K562 (cell line): Measurements from ENCODE around the gene ANO8. TPM values are rescaled to one million over a fixed set of nuclear protein-coding genes. Genes with fewer than 3 reads are reported as not detected.

Source experiments
- ADNP ChIP-seq: fragments of 200-800 bp; sonication (Bioruptor generic); IDR thresholded peaks from 2 replicates; pipeline ENCODE4 v1.6.1; 2016; ENCODE audit warnings: missing genetic modification characterization, missing compliant biosample characterization
- FOXJ3 ChIP-seq: sonication (generic); formaldehyde crosslinking; IDR thresholded peaks from 2 replicates; pipeline ENCODE4 v1.4.0; 2020; ENCODE audit warnings: mild to moderate bottlenecking, missing genetic modification reagents
- MCM2 ChIP-seq: fragments of 450-650 bp; IDR thresholded peaks from 2 replicates; pipeline ENCODE4 v1.6.1; 2017; ENCODE audit warnings: low read depth, mild to moderate bottlenecking
- MED1 ChIP-seq: sonication (generic); formaldehyde crosslinking; IDR thresholded peaks from 2 replicates; pipeline ENCODE4 v1.8.1; 2023; ENCODE audit warnings: missing genetic modification reagents, borderline replicate concordance
- NCOR1 ChIP-seq: fragments of 450-650 bp; IDR thresholded peaks from 2 replicates; pipeline ENCODE4 v1.6.1; 2016; ENCODE audit warnings: mild to moderate bottlenecking, moderate library complexity
- POLR2B ChIP-seq: fragments of 450-650 bp; IDR thresholded peaks from 2 replicates; pipeline ENCODE4 v1.6.1; 2018; ENCODE audit warnings: low read depth; ENCODE audit not compliant: partially characterized antibody
- PTTG1 ChIP-seq: fragments of 450-650 bp; IDR thresholded peaks from 2 replicates; pipeline ENCODE4 v1.6.1; 2016; ENCODE audit warnings: low read depth, mild to moderate bottlenecking, missing genetic modification characterization, missing compliant biosample characterization
- RUNX1 ChIP-seq: sonication (generic); IDR thresholded peaks from 2 replicates; pipeline ENCODE4 v1.6.1; 2016; ENCODE audit warnings: antibody characterized with exemption, low read depth
- SIN3A ChIP-seq, 2 experiments: fragments of 150-350 bp in 1 of 2; IDR thresholded peaks; 2 replicates each; pipeline ENCODE4 v1.6.1; 2011 to 2016; ENCODE audit warnings: borderline replicate concordance in 2 of 2, low read depth in 2 of 2, low read length in 2 of 2, mild to moderate bottlenecking in 2 of 2, moderate library complexity in 2 of 2; ENCODE audit not compliant: control insufficient read depth in 1 of 2
- SMAD2 ChIP-seq: fragments of 150-350 bp; IDR thresholded peaks from 2 replicates; pipeline ENCODE4 v1.6.1; 2014; ENCODE audit warnings: low read depth, mild to moderate bottlenecking, low read length
- TCF3 ChIP-seq: sonication (generic); formaldehyde crosslinking; IDR thresholded peaks from 2 replicates; pipeline ENCODE4 v1.4.0; 2020; ENCODE audit warnings: mild to moderate bottlenecking, missing genetic modification reagents
- TSC22D4 ChIP-seq: fragments of 450-650 bp; IDR thresholded peaks from 2 replicates; pipeline ENCODE4 v1.6.1; 2016; ENCODE audit warnings: missing genetic modification characterization, missing biosample characterization, control low read depth
- ZKSCAN3 ChIP-seq: fragments of 250-450 bp; sonication (Bioruptor Pico); IDR thresholded peaks from 2 replicates; pipeline ENCODE4 v1.4.0; 2020
- ZNF217 ChIP-seq: sonication (generic); formaldehyde crosslinking; IDR thresholded peaks from 2 replicates; pipeline ENCODE4 v1.8.0; 2022; ENCODE audit warnings: mild to moderate bottlenecking, missing genetic modification reagents
- ZNF316 ChIP-seq: fragments of 450-650 bp; IDR thresholded peaks from 2 replicates; pipeline ENCODE4 v1.6.1; 2016
- ZNF444 ChIP-seq: fragments of 250-450 bp; sonication (Bioruptor Pico); IDR thresholded peaks from 2 replicates; pipeline ENCODE4 v1.4.0; 2020; ENCODE audit warnings: mild to moderate bottlenecking, moderate library complexity
- ZNF586 ChIP-seq: fragments of 450-650 bp; formaldehyde crosslinking; conservative IDR thresholded peaks from 2 replicates; pipeline ENCODE4 v1.4.0; 2020; ENCODE audit warnings: mild to moderate bottlenecking, moderate library complexity
- ZNF699 ChIP-seq: fragments of 250-450 bp; sonication (Bioruptor Pico); IDR thresholded peaks from 2 replicates; pipeline ENCODE4 v1.8.0; 2021; ENCODE audit warnings: mild to moderate bottlenecking, moderate library complexity; ENCODE audit not compliant: insufficient replicate concordance
- polyA plus RNA-seq, 8 experiments: library from polyadenylated mRNA; depleted of rRNA in 4 of 8; stranded (reverse) in 5 of 8; unstranded in 3 of 8; fragments of >200 nt; fragmentation: Nextera tagmentation in 2 of 8; fragmentation: Illumina TruSeq in 1 of 8; extraction: Ambion mirVana in 2 of 8; extraction: Trizol in 1 of 8; gene quantifications; 2 replicates each; pipeline versions ENCODE4 v1.2.1 to v1.2.3, GENCODE V29; 2011 to 2014; ENCODE audit warnings: inconsistent platforms in 1 of 8, missing spikeins in 1 of 8
- total RNA-seq, 7 experiments: library from RNA; depleted of rRNA in 6 of 7; stranded (reverse); fragments of >200 nt in 6 of 7; fragmentation: Illumina TruSeq in 2 of 7; extraction: Trizol in 2 of 7; gene quantifications; 2 replicates each; pipeline versions ENCODE4 v1.2.1 to v1.2.3, GENCODE V29; 2011 to 2021; ENCODE audit warnings: low replicate concordance in 1 of 7
- TF ChIP-seq, protein P1 (sequence below), 2 experiments: fragments of 450-650 bp; conservative IDR thresholded peaks; 2 replicates each; pipeline ENCODE4 v1.6.1; 2017; ENCODE audit warnings: mild to moderate bottlenecking in 2 of 2, moderate library complexity in 2 of 2
- TF ChIP-seq, protein P2 (sequence below): fragments of 450-650 bp; IDR thresholded peaks from 2 replicates; pipeline ENCODE4 v1.6.1; 2016
- TF ChIP-seq, protein P3 (sequence below): sonication (generic); formaldehyde crosslinking; IDR thresholded peaks from 2 replicates; pipeline ENCODE4 v1.9.0; 2022; ENCODE audit warnings: mild to moderate bottlenecking, missing genetic modification reagents
- TF ChIP-seq, protein P4 (sequence below), 2 experiments: IDR thresholded peaks; 2 replicates each; pipeline ENCODE4 v1.6.1; 2011; ENCODE audit warnings: borderline replicate concordance in 1 of 2, control low read depth in 1 of 2, low read depth in 1 of 2, low read length in 1 of 2, mild to moderate bottlenecking in 1 of 2, mixed read lengths in 1 of 2, moderate library complexity in 1 of 2; ENCODE audit not compliant: insufficient read depth in 1 of 2, insufficient read length in 1 of 2, poor library complexity in 1 of 2, severe bottlenecking in 1 of 2; ENCODE audit errors: extremely low read depth in 1 of 2
- TF ChIP-seq, protein P5 (sequence below): fragments of 250-450 bp; sonication (Bioruptor Pico); IDR thresholded peaks from 2 replicates; pipeline ENCODE4 v1.5.0; 2020; ENCODE audit warnings: mild to moderate bottlenecking

Gene ANO8
- total and polyA plus RNA-seq, 9 of the 15 experiments (the other 6 are each of a cell fraction or from before 2014, with no cell fraction given) = 0.07 to 7.6 (median 2.3) TPM; not detected in 1

DNA sequence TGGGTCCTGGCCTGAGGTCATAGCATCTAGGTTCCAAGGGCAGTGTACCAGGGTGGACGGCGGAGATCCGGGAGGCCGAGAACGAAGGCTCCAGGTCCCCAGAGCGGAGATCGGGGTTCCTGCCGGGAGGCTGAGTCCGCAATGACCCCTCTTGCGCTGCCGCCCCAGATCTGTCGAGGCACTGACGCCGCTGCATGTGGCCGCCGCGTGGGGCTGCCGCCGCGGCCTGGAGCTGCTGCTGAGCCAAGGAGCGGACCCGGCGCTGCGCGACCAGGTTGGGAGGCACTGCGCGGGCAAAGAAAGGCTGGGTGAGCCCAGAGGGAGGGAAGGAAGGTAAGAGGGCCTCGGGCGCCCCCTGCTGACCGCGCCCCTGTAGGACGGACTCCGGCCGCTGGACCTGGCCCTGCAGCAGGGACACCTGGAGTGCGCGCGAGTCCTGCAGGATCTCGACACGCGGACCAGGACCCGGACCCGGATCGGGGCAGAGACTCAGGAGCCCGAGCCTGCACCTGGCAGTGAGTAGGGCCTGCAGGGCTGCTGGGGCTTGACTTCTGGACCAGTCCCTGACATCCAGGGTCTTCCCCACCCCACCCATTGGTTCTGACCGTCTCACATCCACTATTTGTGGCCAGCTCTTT is 52.0 kb downstream of the ANO8 start (continued):
- no peak for TF ChIP-seq SMAD2
- no peak for TF ChIP-seq TCF3 (CRISPR knock-in tag)
- TF ChIP-seq TSC22D4 (tag) = no peak
- no peak for TF ChIP-seq ZKSCAN3 (CRISPR knock-in tag)
- no peak for TF ChIP-seq MCM2
- TF ChIP-seq, protein P1, sequence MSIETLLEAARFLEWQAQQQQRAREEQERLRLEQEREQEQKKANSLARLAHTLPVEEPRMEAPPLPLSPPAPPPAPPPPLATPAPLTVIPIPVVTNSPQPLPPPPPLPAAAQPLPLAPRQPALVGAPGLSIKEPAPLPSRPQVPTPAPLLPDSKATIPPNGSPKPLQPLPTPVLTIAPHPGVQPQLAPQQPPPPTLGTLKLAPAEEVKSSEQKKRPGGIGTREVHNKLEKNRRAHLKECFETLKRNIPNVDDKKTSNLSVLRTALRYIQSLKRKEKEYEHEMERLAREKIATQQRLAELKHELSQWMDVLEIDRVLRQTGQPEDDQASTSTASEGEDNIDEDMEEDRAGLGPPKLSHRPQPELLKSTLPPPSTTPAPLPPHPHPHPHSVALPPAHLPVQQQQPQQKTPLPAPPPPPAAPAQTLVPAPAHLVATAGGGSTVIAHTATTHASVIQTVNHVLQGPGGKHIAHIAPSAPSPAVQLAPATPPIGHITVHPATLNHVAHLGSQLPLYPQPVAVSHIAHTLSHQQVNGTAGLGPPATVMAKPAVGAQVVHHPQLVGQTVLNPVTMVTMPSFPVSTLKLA (conservative IDR thresholded peaks at IDR 0.05) = peak in 1 of 2 experiments; percentile 31; a peak in 1 of 4 replicates
- TF ChIP-seq PTTG1 = no peak
- TF ChIP-seq, protein P2, sequence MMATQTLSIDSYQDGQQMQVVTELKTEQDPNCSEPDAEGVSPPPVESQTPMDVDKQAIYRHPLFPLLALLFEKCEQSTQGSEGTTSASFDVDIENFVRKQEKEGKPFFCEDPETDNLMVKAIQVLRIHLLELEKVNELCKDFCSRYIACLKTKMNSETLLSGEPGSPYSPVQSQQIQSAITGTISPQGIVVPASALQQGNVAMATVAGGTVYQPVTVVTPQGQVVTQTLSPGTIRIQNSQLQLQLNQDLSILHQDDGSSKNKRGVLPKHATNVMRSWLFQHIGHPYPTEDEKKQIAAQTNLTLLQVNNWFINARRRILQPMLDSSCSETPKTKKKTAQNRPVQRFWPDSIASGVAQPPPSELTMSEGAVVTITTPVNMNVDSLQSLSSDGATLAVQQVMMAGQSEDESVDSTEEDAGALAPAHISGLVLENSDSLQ = no peak
- TF ChIP-seq MED1 (CRISPR knock-in tag) = no peak
- TF ChIP-seq ZNF586 (CRISPR knock-in tag) = no peak
- TF ChIP-seq FOXJ3 (CRISPR knock-in tag) = no peak
- no peak for TF ChIP-seq NCOR1
- TF ChIP-seq ZNF444 (CRISPR knock-in tag) = no peak
- no peak for TF ChIP-seq POLR2B
- no peak for TF ChIP-seq SIN3A (IDR thresholded peaks at IDR 0.05; ENCODE audit: borderline replicate concordance in 2 of 2, control insufficient read depth in 1 of 2, low read depth in 2 of 2, low read length in 2 of 2)
- no peak for TF ChIP-seq ZNF316
- TF ChIP-seq, protein P3, sequence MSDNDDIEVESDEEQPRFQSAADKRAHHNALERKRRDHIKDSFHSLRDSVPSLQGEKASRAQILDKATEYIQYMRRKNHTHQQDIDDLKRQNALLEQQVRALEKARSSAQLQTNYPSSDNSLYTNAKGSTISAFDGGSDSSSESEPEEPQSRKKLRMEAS = peak; percentile 63
- TF ChIP-seq, protein P4, sequence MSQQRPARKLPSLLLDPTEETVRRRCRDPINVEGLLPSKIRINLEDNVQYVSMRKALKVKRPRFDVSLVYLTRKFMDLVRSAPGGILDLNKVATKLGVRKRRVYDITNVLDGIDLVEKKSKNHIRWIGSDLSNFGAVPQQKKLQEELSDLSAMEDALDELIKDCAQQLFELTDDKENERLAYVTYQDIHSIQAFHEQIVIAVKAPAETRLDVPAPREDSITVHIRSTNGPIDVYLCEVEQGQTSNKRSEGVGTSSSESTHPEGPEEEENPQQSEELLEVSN (IDR thresholded peaks at IDR 0.05; ENCODE audit: borderline replicate concordance in 1 of 2, extremely low read depth in 1 of 2, insufficient read depth in 1 of 2, insufficient read length in 1 of 2, low read depth in 1 of 2, low read length in 1 of 2, poor library complexity in 1 of 2, severe bottlenecking in 1 of 2) = peak; percentile 65 to 87
- TF ChIP-seq ZNF699 (CRISPR knock-in tag) = no peak
- no peak for TF ChIP-seq ZNF217 (CRISPR knock-in tag)
- TF ChIP-seq, protein P5, sequence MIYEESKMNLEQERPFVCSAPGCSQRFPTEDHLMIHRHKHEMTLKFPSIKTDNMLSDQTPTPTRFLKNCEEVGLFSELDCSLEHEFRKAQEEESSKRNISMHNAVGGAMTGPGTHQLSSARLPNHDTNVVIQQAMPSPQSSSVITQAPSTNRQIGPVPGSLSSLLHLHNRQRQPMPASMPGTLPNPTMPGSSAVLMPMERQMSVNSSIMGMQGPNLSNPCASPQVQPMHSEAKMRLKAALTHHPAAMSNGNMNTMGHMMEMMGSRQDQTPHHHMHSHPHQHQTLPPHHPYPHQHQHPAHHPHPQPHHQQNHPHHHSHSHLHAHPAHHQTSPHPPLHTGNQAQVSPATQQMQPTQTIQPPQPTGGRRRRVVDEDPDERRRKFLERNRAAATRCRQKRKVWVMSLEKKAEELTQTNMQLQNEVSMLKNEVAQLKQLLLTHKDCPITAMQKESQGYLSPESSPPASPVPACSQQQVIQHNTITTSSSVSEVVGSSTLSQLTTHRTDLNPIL (CRISPR knock-in tag) = no peak
- no peak for TF ChIP-seq ADNP (tag)
- TF ChIP-seq RUNX1 = no peak
